HG02943 (cell line): ENCODE measurements around the gene AGPAT3.

ENCODE experiments used
- ATAC-seq: cut with Tn5 transposase; IDR thresholded peaks from one replicate; pipeline ENCODE4 v1.9.1; 2021; ENCODE audit warnings: mild to moderate bottlenecking, low read depth, moderate library complexity; ENCODE audit not compliant: unreplicated experiment

AGPAT3 gene

DNA sequence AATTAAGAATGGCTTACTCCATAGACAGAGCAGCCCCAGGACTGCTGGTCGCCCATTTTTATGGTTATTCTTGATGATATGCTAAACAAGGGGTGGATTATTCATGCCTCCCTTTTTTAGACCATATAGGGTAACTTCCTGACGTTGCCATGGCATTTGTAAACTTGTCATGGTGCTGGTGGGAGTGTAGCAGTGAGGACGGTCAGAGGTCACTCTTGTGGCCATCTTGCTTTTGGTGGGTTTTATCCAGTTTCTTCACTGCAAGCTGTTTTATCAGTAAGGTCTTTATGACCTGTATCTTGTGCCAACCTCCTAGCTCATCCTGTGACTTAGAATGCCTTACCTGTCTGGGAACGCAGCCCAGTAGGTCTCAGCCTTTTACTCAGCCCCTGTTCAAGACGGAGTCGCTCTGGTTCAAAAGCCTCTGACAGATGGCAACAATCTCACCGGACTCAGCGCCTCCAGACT is 5.2 kb upstream of the AGPAT3 start:
- no peak for ATAC-seq

DNA sequence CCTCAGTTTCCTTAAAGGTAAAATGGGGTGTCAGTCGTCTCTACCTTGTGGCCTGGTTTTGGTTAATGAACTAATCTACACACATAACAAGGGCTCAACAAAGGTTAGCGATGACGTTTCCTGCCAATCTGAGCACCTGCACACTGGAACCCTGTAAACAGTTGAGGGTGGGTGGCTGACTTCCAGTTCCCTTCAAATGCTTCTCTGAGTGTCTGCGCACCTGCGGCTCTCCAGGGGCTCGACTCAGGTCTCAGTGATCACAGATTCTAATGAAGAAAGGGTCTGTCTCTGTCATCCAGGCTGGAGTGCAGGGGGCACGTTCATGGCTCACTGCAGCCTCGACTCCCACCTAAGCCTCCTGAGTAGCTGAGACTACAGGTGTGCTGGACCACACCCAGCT is 3.3 kb upstream of the AGPAT3 start:
- no peak for ATAC-seq

DNA sequence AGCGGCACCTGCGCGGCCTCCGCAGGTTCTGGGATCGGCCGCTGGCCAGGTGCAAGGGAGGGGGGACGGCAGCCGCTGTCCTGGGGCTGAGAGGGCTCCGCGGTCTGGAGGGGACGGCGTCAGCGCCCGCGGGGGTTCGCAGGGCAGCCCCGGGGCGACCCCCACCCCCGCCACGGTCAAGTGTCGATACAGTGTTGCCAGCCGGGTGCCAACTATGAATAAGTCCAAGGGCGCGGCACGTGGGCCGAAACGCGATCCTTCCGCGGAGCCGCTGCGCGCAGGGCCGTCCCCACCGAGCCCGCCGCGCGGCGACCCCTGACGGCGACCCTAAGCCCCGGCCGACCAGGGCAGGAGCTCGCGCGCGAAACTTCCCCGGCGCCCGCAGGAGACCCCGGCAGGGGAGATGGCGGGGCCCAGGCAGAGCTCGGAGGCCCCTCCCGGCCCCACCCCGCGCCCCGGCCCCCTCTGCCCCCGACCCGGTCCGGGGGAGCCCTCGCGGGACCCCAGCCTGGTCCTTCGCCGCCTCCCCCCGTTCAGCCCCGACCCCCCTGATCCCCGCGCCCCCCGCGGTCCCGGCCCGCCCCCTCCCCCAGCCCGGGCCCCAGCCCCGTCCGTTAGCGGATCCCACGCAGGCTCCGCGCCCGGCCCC is 586 bp upstream of the AGPAT3 start:
- no peak for ATAC-seq

DNA sequence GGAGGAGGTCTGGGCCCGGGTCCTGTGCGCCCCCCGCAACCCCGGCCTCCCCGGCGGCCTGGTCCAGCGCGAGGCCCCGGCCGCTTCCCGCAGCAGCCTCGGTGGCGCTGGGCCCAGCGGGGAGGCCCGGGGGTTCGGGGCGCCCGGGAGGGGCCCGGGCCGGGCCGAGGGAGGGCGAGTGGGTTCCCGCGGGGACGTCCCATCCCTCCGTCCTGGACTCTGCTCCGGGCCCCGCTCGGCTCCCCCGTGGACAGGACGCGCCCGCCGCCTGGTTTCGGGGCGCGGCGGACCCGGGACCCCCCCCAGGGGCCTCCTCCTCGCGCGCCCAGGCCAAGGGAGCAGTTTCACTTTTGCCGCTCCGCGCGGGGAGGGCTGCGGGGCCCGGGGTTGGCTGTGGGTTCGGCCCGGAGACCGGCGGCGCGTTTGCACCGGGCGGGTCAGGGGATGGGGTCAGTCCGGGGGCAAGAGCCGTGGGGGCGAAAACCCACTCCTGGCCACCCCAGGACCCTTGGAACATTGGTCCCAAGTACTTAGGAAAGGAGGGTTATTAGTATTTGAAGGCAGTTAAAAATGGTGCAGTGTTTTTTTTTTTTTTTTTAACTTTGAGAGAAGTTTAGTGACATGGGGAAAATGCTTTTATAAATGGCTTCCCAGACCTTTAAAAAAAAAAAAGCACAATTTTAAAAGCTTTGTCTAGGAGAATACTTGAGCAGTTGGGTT is 677 bp downstream of the AGPAT3 start:
- no peak for ATAC-seq

DNA sequence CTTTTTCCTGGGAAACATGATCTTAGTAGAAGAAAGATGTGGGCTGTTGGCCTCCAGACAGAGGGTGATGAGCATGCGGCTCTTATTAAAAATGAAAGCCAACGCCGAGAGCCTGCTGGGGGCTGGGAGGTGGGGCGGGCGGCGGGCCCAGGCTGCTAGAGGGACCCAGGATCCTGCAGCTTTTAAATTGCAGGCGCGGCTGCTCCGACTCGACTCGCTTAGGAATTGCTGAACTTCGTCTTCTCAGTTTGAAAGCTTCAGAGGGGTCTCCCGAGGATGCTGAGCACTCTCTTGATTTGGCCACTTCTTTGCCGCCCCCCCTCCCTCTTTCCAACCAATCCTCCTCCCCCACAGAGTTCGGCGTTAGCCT is 1.2 kb downstream of the AGPAT3 start:
- ATAC-seq, result no peak

DNA sequence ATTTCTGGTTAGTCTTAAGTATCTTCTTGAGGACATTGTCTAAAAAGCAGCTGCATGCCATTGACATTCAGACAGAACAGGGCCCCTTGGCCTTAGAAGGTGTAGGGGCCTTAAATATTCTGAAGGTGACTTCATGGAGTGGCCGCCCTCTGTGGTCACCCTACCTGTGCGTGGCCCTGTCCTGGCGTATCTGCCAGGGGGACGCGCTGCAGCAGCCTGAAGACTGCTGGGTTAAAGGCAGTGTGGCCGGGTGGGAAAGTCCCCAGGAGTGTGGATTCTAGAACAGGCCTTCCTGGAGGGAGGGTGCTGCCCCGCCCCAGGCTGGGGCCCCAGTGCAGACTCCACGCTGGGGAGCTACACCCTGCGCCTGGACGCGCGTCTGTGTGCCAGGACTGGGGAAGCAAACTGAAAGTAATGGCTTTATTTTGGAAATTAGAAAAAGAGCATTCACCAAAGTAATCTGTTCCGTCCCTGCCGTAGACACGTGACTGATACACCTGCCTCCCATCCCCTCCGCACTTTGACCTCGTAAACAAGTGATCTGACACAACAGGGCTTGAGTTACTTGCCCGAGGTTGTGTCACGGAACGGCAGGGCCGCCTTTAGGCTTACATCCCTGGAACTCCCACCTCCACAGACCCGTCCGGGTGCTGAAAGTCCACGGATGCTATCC is 1.8 kb downstream of the AGPAT3 start:
- no peak for ATAC-seq

DNA sequence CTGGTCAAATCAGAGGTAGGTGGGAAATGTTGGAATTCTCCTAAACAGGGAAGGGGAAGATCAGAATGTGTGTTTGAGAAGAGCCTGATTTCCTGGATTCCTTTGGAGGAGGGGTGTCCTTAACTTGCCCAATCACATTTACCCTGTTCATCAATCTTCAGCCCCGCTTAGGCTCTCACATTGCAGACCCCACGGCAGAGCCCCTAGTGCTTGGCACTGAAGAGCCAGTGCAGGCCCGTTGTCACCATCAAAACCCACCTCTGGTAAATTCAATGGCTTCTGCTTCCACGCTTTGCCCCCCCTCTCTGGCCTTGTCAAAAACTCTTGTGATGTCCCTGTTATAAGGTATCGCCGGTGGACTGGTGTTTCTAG is 2.3 kb downstream of the AGPAT3 start:
- ATAC-seq, result no peak

DNA sequence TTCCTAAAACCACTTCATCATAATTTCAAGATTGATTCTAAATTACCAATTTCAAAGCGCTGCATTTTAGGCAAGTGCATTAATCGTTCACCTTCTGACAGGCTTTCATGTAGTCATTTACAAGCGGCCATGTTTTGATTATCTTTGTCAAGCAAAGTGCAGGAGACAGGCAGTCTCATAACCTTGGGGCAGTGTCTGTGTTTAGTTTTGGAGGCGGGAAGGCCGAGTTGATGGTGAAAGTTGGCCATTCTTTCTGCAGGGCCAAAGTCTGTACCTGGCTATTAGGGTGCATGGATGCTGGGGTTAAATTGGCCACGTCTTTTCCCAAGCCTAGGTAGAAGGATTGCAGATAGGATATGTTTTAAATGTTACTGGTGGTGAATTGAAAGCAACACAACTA is 2.9 kb downstream of the AGPAT3 start:
- ATAC-seq, result no peak

DNA sequence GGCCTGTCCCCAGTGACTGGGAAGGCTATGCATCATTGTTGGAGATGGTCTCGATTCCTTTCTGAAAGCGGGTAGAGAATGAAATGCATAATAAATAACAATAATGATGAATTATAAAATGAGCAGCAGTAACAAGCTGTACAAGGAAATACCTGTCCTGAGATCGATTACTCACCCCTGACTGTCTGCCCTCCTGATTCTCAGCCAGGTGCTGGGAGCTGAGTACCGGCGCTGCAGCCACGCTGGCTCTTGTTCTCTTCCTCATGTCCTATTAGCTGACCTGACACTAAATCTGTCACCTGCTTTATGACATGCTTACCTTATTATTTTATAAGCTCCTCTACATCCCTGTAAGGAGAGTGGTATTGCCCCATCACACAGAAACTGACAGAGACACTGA is 3.4 kb downstream of the AGPAT3 start:
- ATAC-seq, result no peak

DNA sequence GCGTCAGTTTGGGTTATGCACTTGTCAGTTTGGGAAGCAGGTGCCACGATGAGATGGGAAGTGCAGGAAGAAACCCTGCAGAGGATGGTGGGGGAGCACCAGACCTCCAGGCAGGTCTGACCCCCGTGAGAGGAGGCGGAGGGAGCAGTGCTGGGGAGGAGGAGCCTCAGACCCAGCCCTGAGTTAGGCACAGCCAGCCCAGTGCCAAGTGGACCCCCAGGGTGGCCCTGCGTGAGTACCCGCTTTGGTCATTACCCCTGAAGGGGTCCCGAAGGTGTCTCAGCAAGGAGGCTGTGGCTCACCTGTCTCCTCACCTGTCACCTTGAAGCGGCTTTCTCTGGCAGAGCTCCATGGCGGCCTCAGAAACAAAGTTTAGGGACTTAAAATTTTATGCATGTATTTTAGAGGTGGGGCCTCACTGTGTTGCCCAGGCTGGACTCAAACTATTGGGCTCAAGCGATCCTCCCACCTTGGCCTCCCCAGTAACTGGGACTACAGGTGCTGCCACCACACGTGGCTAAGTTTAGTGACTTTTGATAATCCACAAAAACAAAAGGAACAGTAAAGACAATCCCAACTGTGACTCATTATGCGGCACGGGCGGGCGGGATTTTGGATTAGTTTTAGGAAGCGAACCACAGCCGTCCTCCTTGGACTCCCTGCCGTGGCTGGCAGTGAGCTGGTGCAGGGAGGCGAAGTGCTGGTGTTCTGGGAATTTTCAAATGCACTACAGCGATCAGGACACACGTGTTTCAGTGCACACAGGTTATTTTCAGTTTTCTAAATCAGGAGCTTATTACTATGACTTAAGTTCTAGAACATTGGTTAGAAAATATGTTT is 4.7 kb downstream of the AGPAT3 start:
- ATAC-seq, result no peak

DNA sequence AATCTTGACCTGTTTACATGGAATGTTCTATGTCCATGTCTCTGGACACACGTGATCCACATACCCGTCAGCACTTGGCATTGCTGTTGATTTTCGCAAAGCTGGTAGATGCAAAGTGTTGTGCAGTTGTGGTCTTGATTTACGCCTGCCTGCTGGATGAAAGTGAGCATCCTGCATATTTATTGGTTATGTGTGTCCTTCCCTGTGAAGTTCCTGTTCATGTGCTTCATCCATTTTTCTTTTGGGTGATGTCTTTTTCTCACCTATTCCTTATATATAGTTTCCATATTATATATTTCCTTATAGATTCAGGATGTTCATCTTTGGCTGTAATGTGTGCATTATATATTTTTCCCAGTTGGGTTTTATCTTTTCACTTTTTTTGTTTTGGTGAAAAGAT is 6.5 kb downstream of the AGPAT3 start:
- no peak for ATAC-seq

DNA sequence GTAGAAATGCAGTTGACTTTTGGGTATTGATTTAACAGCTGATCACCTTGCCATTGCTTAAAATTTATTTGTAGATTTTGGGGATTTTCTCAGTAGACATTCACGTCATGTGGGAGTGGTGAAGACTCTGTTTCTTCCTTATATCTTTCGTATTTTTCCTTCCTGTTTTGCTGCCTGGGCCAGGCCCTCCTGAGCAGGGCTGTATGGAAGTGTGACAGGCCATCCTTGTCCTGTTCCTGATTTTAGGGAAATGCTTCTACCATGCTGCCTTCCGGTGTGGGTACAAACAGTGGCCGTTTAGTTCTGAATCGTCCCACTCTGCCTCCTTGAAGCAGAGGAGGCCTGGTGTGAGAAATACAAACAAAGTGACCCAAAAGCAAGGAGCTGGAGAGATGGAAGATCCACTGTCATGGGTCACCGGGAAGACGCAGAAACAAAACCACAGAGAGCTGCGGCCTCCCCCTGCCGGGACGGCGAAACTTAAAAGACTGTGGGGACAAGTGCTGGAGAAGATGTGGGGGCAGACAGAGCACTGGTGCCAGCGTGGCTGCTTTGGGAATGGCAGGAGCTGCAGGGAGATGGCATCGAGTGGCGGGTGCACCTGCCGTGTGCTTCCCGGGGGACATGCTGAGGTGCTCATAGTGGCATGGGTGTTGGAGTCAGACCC is 7.6 kb downstream of the AGPAT3 start:
- ATAC-seq, result no peak

DNA sequence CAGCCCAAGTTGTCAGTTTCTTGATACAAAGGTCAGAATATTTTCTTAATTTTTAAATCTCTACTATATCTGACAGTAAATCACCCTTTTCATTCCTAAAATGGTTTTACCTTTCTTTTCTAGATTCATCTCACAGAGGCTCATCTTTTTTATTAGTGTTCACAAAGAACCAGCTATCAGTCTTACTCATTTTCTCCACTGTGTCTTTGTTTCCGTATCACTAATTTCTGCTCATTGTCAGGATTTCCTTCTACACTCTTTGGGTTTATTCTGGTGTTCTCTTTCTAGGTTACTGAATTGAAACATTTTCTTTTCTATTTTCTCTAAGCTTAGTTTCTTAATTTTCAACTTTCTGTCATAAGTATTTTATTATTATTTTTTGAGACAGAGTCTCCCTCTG is 8.7 kb downstream of the AGPAT3 start:
- ATAC-seq, result no peak

DNA sequence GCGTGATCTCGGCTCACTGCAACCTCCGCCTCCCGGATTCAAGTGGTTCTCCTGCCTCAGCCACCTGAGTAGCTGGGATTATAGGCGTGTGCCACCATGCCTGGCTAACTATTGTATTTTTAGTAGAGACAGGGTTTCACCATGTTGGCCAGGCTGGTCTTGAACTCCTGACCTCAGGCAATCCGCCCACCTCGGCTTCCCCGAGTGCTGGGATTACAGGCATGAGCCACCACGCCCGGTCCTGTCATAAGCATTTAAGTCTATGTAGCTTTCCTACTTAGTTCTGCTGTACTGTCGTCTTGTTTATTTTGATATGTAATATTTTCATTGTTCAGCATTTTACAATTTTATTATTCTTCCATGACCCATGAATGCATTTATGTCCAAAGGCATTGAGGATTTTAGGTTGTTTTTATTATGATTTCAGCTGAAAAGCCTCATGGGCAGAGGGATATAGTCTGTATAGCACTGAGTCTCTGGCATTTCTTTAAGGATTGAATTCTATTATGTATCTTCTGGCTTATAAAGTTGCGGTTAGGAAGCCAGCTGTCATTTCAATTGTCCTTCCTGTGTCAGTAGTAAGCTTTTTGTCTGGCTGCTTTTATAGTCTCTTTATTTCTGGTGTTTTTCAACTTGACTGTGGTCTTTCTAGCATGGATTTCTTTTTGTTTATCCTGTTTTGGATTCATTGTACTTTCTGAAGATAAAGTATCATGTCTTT is 9.2 kb downstream of the AGPAT3 start:
- ATAC-seq, result no peak

DNA sequence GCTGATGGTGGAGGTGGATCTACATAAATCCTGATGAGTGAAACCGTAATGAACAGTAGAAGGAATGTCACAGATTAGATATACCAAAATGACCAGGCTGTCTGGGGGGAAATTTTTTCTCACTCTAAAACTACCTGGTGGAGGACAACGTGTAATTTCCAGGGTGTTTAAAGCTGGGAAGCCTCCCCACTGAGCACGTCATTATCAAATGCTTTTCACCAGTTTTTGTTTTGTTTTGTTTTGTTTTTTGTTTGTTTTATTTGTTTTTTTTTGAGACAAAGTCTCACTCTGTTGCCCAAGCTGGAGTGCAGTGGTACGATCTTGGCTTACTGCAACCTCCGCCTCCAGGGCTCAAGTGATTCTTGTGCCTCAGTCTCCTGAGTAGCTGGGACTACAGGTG is 11.6 kb downstream of the AGPAT3 start:
- ATAC-seq, result no peak

DNA sequence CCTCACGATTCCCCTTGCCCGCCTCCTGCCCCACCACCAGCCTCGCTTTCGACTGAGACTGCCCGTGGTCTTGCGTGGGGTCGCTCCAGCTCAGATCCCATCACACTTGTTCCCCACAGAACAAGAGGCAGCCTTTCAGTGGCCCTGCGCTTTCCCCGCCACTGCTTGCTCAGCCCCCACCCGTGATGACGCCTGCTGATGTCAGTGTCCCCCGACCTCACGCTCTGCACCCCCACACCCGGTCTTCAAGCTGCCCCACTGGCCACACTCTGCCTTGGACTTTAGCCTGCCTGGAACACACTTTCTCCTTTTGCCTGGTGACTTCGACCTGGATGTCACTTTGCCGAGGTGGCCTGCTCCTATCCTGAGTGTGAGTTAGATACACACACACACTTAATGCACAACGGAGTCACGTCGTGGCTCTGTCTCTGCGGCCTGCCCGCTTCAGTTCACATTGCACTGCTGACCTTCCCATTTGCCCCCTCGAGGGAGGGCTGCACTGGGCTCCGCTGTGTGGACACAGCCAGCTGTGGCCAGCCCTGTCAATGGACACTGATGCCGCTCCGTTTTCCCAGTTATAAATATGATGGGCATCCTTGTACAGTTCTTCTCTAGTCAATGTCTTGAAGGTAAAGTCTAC is 13.0 kb downstream of the AGPAT3 start:
- ATAC-seq, result no peak

DNA sequence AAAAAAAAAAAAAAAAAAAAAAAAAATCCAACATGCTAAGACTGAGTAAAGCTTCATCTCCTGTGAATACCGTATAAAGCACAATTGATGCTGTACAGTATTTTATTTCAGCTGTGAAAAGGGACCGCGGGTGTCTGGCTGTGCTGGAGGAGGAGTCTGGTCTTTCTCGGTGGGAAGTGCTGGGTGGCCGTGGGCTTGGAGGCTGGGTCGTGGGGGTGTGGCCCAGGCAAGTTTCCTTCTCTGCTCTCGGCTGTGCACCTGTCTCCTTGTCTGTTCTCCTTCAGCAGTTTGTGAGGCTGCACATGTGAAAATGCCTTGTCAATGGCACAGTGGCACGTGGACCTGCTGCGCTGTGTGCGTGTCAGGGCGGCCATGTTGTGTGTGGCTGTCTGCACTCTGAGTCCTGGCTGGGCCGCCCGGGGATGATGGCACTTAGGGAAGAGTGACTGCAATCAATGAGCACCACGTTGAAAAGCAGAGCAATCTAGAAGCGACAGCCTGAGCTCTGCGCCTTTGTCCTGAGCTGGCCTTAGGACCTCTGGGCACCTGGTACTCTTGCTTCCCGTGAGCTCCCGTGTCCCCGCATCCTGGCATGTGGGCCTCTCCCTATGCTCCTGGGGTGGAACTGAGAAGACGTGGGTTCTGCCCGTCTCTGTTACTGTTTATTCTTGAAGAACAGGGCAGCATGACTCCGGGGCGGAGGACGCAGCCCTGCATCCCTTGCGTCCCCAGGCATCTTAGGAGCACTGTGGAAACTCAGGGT is 14.5 kb downstream of the AGPAT3 start:
- ATAC-seq, result no peak

DNA sequence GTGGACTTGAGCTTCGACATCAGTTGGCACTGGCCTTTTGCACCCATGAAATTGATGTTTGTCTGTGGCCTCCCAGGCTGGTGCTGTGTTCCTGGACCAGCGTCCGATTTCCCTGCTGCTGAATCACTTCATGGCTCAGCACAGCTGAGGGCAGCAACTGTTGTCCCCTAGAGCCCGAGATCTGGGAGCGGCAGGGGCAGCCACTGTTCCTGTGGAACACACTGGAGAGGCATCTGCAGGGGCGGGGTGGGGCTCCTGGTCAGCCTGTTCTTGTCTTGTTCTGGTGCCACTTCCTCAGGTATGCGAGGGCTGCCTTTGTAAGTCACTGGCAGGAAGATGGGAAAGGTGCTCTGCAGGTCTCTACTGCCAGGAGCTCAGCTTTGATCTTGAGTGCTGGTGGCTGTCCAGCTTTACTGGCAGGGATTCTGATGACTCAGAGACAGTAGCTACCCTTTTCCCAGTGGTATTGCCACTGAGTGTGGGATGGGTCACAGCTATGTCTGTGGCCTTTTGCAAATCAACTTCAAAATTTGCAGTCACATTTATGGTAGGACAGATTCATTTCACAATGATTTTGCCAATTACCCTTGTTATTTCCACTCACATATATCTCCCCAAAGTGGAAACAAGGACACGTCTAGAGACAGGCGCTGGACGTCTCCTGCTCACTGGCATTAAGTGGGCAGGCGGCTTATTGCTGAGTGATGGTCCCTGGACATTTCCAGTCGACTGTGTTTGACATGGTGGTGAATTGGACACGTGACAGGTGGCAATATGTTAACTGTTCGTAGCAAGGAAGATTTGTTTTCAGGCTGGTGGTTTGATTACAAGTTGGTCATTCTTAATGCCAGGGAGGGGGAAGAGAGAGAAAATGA is 15.3 kb downstream of the AGPAT3 start:
- no peak for ATAC-seq
